ENCODE results near the gene PKN2. TPM values are rescaled to one million over a fixed set of nuclear protein-coding genes. Genes with fewer than 3 reads are reported as not detected.

Gene PKN2
- total RNA-seq, 5 donors from 2014 or later (not counting 1 experiment from before 2014, with no cell fraction given), result 33.1 to 50.6 (median 35.9) TPM

GRCh38 chr1:88779880-88780279 lies 95.8 kb downstream of the PKN2 start:
- Mint-ChIP-seq H3K27me3 (no peaks in the 10 kb centered on the region), H3K27ac (no peak overlapping the region), H3K4me3 (no peak overlapping the region), H3K9me3 (no peaks in the 10 kb centered on the region), H3K4me1 (no peaks in the 10 kb centered on the region), H3K36me3 (peaks cover 64% of the 10 kb centered on the region)
- Histone ChIP-seq H3K27ac (ENCODE audit: low read length) (no peak overlapping the region), H3K4me1 (ENCODE audit: control insufficient read depth in 1 of 2, extremely low read depth in 1 of 2, insufficient read depth in 2 of 2, low read length in 2 of 2) (no peaks in the 10 kb centered on the region), H3K9me3 (no peaks in the 10 kb centered on the region), H3K27me3 (replicated peaks in 1 of 2; ENCODE audit: control insufficient read depth in 2 of 2, extremely low read depth in 1 of 2, insufficient read depth in 2 of 2, low read length in 1 of 2) (no peaks in the 10 kb centered on the region), H3K36me3 (ENCODE audit: control insufficient read depth in 2 of 2, extremely low read depth in 1 of 2, insufficient read depth in 1 of 2, low read length in 1 of 2) (peaks cover 2 to 32% of the 10 kb centered on the region in 2 donors), H3K4me3 (ENCODE audit: control insufficient read depth in 1 of 2, extremely low read depth in 1 of 2, low read length in 1 of 2) (no peak overlapping the region)
- DNase-seq (no peak), ATAC-seq (replicated peaks in 1 of 4) (no peak)
- ChIA-PET CTCF (interaction anchor here in 1 of 2 donors (0.6 kb wide), 1 partner anchor 806 kb away, joined by 3 read pairs; no protein-coding TSS in a partner anchor), POLR2A (no interaction called here)

DNA sequence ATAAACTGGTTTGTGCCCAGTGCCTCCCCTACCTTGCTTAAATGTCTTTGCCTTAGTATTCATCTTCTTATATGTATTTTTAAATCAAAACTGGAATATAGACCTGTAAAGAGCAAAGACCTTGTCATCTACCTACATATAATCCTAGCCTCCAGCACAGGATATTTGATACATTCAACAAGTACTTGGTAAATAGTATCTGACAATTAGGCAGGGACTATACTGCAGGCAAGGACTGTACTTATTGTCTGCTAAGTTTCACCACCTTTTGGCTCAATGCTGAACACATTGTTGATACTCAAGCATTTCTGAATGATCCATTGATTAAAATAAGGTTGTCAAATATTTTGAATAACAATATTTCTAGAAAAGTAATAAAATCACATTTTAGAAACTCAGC lies 96.4 kb downstream of the PKN2 start:
- Mint-ChIP-seq H3K36me3 (peaks cover 61% of the 10 kb centered on the region), H3K27me3 (no peaks in the 10 kb centered on the region), H3K27ac (no peak overlapping the region), H3K4me1 (no peaks in the 10 kb centered on the region), H3K4me3 (no peak overlapping the region), H3K9me3 (no peaks in the 10 kb centered on the region)
- Histone ChIP-seq H3K27me3 (replicated peaks in 1 of 2; ENCODE audit: control insufficient read depth in 2 of 2, extremely low read depth in 1 of 2, insufficient read depth in 2 of 2, low read length in 1 of 2) (no peaks in the 10 kb centered on the region), H3K27ac (ENCODE audit: low read length) (no peak overlapping the region), H3K4me1 (ENCODE audit: control insufficient read depth in 1 of 2, extremely low read depth in 1 of 2, insufficient read depth in 2 of 2, low read length in 2 of 2) (no peaks in the 10 kb centered on the region), H3K4me3 (ENCODE audit: control insufficient read depth in 1 of 2, extremely low read depth in 1 of 2, low read length in 1 of 2) (no peak overlapping the region), H3K9me3 (no peaks in the 10 kb centered on the region), H3K36me3 (ENCODE audit: control insufficient read depth in 2 of 2, extremely low read depth in 1 of 2, insufficient read depth in 1 of 2, low read length in 1 of 2) (peaks cover 2 to 32% of the 10 kb centered on the region in 2 donors)
- POLR2A ChIA-PET, result no interaction called here
- CTCF ChIA-PET, result interaction anchor here in 1 of 2 donors (0.6 kb wide), 1 partner anchor 805 kb away, joined by 3 read pairs; no protein-coding TSS in a partner anchor
- DNase-seq (no peak), ATAC-seq (replicated peaks in 1 of 4) (no peak)

- ChIA-PET CTCF (interaction anchor here in 1 of 2 donors (0.5 to 1.2 kb wide), 2 partner anchors 49 to 84 kb away, joined by 4 to 6 read pairs; no protein-coding TSS in a partner anchor), POLR2A (no interaction called here)
- 86% methylated on average over 1 of the region's 2 CpGs for WGBS (ENCODE audit: insufficient coverage)
- Mint-ChIP-seq H3K9me3 (no peaks in the 10 kb centered on the region), H3K27me3 (no peaks in the 10 kb centered on the region), H3K4me1 (no peaks in the 10 kb centered on the region), H3K4me3 (no peak overlapping the region), H3K36me3 (peaks cover 45% of the 10 kb centered on the region), H3K27ac (no peak overlapping the region)
- H3K36me3 ChIP-seq (ENCODE audit: control insufficient read depth in 2 of 2, extremely low read depth in 1 of 2, insufficient read depth in 1 of 2, low read length in 1 of 2), result peaks cover 0 to 32% of the 10 kb centered on the region in 2 donors
- no peak overlapping the region for H3K27ac ChIP-seq (ENCODE audit: low read length)
- no peaks in the 10 kb centered on the region for H3K4me1 ChIP-seq (ENCODE audit: control insufficient read depth in 1 of 2, extremely low read depth in 1 of 2, insufficient read depth in 2 of 2, low read length in 2 of 2)
- DNase-seq (no peak), ATAC-seq (replicated peaks in 1 of 4) (no peak)
- H3K9me3 ChIP-seq, result no peaks in the 10 kb centered on the region
- no peaks in the 10 kb centered on the region for H3K27me3 ChIP-seq (replicated peaks in 1 of 2; ENCODE audit: control insufficient read depth in 2 of 2, extremely low read depth in 1 of 2, insufficient read depth in 2 of 2, low read length in 1 of 2)
- H3K4me3 ChIP-seq (ENCODE audit: control insufficient read depth in 1 of 2, extremely low read depth in 1 of 2, low read length in 1 of 2), result no peak overlapping the region
These were observed 99.1 kb downstream of the PKN2 start for GRCh38 chr1:88783145-88783544.

GRCh38 chr1:88784551-88784950 lies 100.5 kb downstream of the PKN2 start:
- ATAC-seq (replicated peaks in 1 of 4) (no peak), DNase-seq (no peak)
- Mint-ChIP-seq H3K27me3 (no peaks in the 10 kb centered on the region), H3K36me3 (peaks cover 41% of the 10 kb centered on the region), H3K9me3 (no peaks in the 10 kb centered on the region), H3K4me1 (no peaks in the 10 kb centered on the region), H3K4me3 (no peak overlapping the region), H3K27ac (no peak overlapping the region)
- H3K36me3 ChIP-seq (ENCODE audit: control insufficient read depth in 2 of 2, extremely low read depth in 1 of 2, insufficient read depth in 1 of 2, low read length in 1 of 2), result peaks cover 0 to 33% of the 10 kb centered on the region in 2 donors
- no peak overlapping the region for H3K4me3 ChIP-seq (ENCODE audit: control insufficient read depth in 1 of 2, extremely low read depth in 1 of 2, low read length in 1 of 2)
- H3K4me1 ChIP-seq (ENCODE audit: control insufficient read depth in 1 of 2, extremely low read depth in 1 of 2, insufficient read depth in 2 of 2, low read length in 2 of 2), result no peaks in the 10 kb centered on the region
- WGBS (ENCODE audit: insufficient coverage), result 92% methylated on average over 4 of the region's 6 CpGs
- H3K27me3 ChIP-seq (replicated peaks in 1 of 2; ENCODE audit: control insufficient read depth in 2 of 2, extremely low read depth in 1 of 2, insufficient read depth in 2 of 2, low read length in 1 of 2), result no peaks in the 10 kb centered on the region
- H3K9me3 ChIP-seq, result no peaks in the 10 kb centered on the region
- POLR2A ChIA-PET, result interaction anchor here in 1 of 2 donors (0.7 kb wide), 2 partner anchors 8 to 1882 kb away, joined by 3 to 4 read pairs; no protein-coding TSS in a partner anchor
- H3K27ac ChIP-seq (ENCODE audit: low read length), result no peak overlapping the region
- CTCF ChIA-PET, result no interaction called here

DNA sequence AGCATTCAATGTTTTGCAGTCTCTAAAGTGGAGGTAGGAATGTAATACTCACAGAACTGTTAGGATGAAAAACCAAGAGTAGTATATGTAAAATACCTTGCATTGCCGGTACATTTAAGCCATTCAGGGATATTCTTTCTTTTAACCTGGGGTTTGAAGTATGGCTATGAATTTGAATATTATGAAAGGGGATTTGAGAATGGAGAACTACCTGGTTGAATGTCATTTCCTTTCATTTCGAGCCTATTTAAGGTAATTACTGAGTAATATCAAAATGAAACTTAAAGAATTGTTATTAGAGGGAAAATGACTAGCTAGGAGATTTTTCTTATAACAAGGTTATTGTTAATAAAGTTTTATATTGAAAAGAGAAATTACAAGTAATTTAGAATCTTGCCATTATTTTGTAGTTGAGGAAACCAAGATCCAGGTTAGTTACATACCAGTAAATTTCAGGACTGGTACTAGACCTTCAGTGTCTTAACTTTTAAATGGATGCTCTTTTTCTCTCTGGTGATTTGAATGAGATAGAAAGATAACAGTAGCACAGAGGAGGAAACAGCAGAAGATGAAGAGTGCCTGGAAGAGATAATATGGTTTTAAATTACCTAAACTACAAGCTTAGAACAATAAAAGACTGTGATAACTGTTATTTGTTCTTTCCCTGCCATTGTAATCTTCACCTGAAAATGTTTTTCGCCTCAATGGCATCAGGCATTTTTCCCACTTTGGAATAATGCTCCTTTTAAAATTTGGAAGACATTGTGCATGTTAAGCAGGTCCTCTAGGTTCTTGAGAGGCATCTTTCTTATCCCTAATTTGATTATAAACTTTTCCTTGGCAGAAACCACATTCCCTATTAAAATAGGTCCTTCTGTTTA lies 103.2 kb downstream of the PKN2 start:
- ATAC-seq (replicated peaks in 1 of 4), result no peak
- ChIA-PET CTCF (interaction anchor here in 1 of 2 donors (0.5 to 0.8 kb wide), 2 partner anchors 10 to 134 kb away, joined by 3 read pairs; no protein-coding TSS in a partner anchor), POLR2A (interaction anchor here (0.6 kb wide), 2 partner anchors 69 to 1372 kb away, joined by 3 to 16 read pairs; no protein-coding TSS in a partner anchor)

GRCh38 chr1:88791192-88791591 lies 107.1 kb downstream of the PKN2 start:
- H3K27me3 Mint-ChIP-seq, result no peaks in the 10 kb centered on the region
- no peak overlapping the region for H3K4me3 Mint-ChIP-seq
- no peak overlapping the region for H3K27ac Mint-ChIP-seq
- H3K4me1 ChIP-seq (ENCODE audit: control insufficient read depth in 1 of 2, extremely low read depth in 1 of 2, insufficient read depth in 2 of 2, low read length in 2 of 2), result no peaks in the 10 kb centered on the region
- H3K36me3 ChIP-seq (ENCODE audit: control insufficient read depth in 2 of 2, extremely low read depth in 1 of 2, insufficient read depth in 1 of 2, low read length in 1 of 2), result peaks cover 0 to 45% of the 10 kb centered on the region in 2 donors
- H3K27me3 ChIP-seq (replicated peaks in 1 of 2; ENCODE audit: control insufficient read depth in 2 of 2, extremely low read depth in 1 of 2, insufficient read depth in 2 of 2, low read length in 1 of 2), result no peaks in the 10 kb centered on the region
- H3K4me1 Mint-ChIP-seq, result peaks cover 0 to 1% (median 0%) of the 10 kb centered on the region in 3 donors
- no peak for ATAC-seq (replicated peaks in 1 of 4)
- no CpG with 5 or more reads among the region's 4 CpGs for WGBS (ENCODE audit: insufficient coverage)
- no peak for DNase-seq
- no peaks in the 10 kb centered on the region for H3K9me3 ChIP-seq
- no peaks in the 10 kb centered on the region for H3K9me3 Mint-ChIP-seq
- H3K4me3 ChIP-seq (ENCODE audit: control insufficient read depth in 1 of 2, extremely low read depth in 1 of 2, low read length in 1 of 2), result no peak overlapping the region
- CTCF ChIA-PET, result interaction anchor here in 1 of 2 donors (0.6 kb wide), 1 partner anchor 111 kb away, joined by 3 read pairs; no protein-coding TSS in a partner anchor
- no peak overlapping the region for H3K27ac ChIP-seq (ENCODE audit: low read length)
- peaks cover 41% of the 10 kb centered on the region for H3K36me3 Mint-ChIP-seq
- POLR2A ChIA-PET, result interaction anchor here in 1 of 2 donors (0.6 kb wide), 1 partner anchor 1946 kb away, joined by 4 read pairs; no protein-coding TSS in a partner anchor

More for the DNA sequence above, 103.2 kb downstream of the PKN2 start:
- Histone ChIP-seq H3K4me3 (ENCODE audit: control insufficient read depth in 1 of 2, extremely low read depth in 1 of 2, low read length in 1 of 2) (no peak overlapping the region), H3K27me3 (replicated peaks in 1 of 2; ENCODE audit: control insufficient read depth in 2 of 2, extremely low read depth in 1 of 2, insufficient read depth in 2 of 2, low read length in 1 of 2) (no peaks in the 10 kb centered on the region), H3K27ac (ENCODE audit: low read length) (no peak overlapping the region), H3K9me3 (no peaks in the 10 kb centered on the region), H3K36me3 (ENCODE audit: control insufficient read depth in 2 of 2, extremely low read depth in 1 of 2, insufficient read depth in 1 of 2, low read length in 1 of 2) (peaks cover 0 to 50% of the 10 kb centered on the region in 2 donors), H3K4me1 (ENCODE audit: control insufficient read depth in 1 of 2, extremely low read depth in 1 of 2, insufficient read depth in 2 of 2, low read length in 2 of 2) (no peaks in the 10 kb centered on the region)
- Mint-ChIP-seq H3K27ac (no peak overlapping the region), H3K27me3 (no peaks in the 10 kb centered on the region), H3K4me1 (no peaks in the 10 kb centered on the region), H3K4me3 (no peak overlapping the region), H3K9me3 (no peaks in the 10 kb centered on the region), H3K36me3 (peaks cover 46% of the 10 kb centered on the region)
- no peak for DNase-seq
- no CpG with 5 or more reads among the region's 3 CpGs for WGBS (ENCODE audit: insufficient coverage)

All from T-cell (primary cell).